Activated naive CD8-positive, alpha-beta T cell (primary cell): Measurements from ENCODE around the gene GGA2.
"Not testable (repeated sequence)": the region's sequence is repeated elsewhere in the genome, so short reads cannot be mapped to it uniquely, and the experiment has no call there.

Experiments used
- H3K27ac Mint-ChIP-seq: one replicate; pipeline ENCODE4 v1.8.0; 2021; ENCODE audit warnings: mixed read lengths
- H3K27me3 Mint-ChIP-seq: one replicate; pipeline ENCODE4 v1.8.0; 2021; ENCODE audit warnings: mixed read lengths
- H3K36me3 Mint-ChIP-seq: one replicate; pipeline ENCODE4 v1.8.0; 2021; ENCODE audit warnings: mixed read lengths
- H3K4me1 Mint-ChIP-seq: one replicate; pipeline ENCODE4 v1.8.0; 2021; ENCODE audit warnings: low read depth, mixed read lengths
- H3K4me3 Mint-ChIP-seq: one replicate; pipeline ENCODE4 v1.8.0; 2021; ENCODE audit warnings: mild to moderate bottlenecking, mixed read lengths
- H3K9me3 Mint-ChIP-seq: one replicate; pipeline ENCODE4 v1.8.0; 2021; ENCODE audit warnings: low read depth, mixed read lengths

The GGA2 gene

DNA sequence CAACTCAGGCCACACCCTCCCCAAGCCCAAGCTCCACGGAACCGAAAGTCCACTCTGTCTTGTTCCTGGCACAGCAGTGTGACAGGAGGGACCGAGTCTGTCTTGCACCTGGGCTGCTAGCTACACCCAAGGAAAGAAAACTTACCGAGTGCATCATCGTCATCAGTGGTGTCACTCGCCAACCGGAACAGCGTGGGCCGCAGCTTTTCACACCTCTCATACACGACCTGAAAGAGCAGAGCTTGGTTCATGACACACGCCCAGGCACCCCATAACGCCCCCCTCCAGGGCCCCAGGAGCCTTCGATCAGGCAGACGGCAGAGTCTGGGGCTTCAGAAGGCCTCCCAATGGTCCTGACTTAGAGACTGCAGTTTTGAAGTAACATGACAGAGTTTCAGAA, 27.5 kb downstream of the GGA2 start:
- H3K27ac Mint-ChIP-seq: no peak overlapping the region

DNA sequence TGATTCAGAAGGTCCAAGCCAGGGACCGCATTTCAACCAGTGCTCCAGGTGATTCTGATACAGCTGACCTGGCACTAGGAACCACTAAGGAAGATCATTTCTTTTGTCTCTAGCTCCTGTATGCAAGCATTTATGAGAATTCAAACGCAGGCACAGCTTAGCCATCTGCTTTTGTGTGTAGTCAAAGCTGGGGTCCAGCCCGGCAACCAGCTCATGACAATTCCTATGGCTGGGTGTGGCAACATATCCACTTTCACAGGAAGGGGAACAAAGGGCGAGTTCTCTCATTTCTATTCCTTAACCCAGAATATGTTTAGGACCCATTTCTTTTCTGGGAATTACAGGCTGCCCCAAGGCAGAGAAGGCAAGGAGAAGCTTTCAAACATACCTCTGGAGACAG, 30.0 kb downstream of the GGA2 start:
- Mint-ChIP-seq H3K4me3 (no peak overlapping the region), H3K27ac (no peak overlapping the region), H3K9me3 (no peaks in the 10 kb centered on the region), H3K27me3 (no peaks in the 10 kb centered on the region), H3K36me3 (peaks cover 3% of the 10 kb centered on the region), H3K4me1 (no peaks in the 10 kb centered on the region)

More for the DNA sequence above, 27.5 kb downstream of the GGA2 start:
- Mint-ChIP-seq H3K4me3 (no peak overlapping the region), H3K4me1 (no peaks in the 10 kb centered on the region), H3K36me3 (peaks cover 3% of the 10 kb centered on the region), H3K27me3 (no peaks in the 10 kb centered on the region), H3K9me3 (no peaks in the 10 kb centered on the region)

DNA sequence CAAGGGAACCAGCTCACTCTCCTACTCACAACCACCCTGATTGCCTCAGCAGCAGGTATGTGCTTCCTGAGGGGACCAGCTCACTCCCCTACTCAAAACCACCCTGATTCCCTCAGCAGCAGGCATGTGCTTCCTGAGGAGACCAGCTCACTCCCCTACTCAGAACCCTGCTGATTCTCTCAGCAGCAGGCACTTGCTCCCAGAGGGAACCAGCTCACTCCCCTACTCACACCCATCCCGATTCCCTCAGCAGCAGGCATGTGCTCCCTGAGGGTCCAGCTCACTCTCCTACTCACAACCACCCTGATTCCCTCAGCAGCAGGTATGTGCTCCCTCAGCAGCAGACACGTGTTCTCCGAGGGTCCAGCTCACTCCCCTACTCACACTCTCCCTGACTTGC, 31.2 kb downstream of the GGA2 start:
- Mint-ChIP-seq H3K27ac (no peak overlapping the region), H3K27me3 (no peaks in the 10 kb centered on the region), H3K36me3 (peaks cover 3% of the 10 kb centered on the region), H3K4me3 (no peak overlapping the region), H3K9me3 (no peaks in the 10 kb centered on the region), H3K4me1 (no peaks in the 10 kb centered on the region)

DNA sequence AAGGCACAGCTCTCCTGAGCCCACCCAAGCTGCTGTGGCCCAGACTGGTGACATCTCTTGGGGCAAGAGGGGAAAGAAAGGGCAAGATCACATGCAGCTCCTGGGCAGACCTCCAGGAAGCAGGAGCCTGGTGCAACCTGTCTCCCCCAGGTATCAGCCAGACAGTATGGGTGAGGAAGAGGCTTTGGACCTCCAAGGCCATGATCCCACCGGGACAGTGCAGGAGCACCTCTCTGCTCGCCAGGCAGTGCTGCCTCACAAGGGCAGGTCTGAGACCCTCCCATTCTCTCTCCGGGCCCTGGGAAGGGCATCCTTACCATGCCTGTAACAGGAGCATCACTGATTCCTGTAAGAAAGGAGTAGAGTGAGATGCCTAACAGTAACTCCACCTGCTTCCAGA, 31.7 kb downstream of the GGA2 start:
- Mint-ChIP-seq H3K9me3 (no peaks in the 10 kb centered on the region), H3K4me3 (no peak overlapping the region), H3K36me3 (peaks cover 3% of the 10 kb centered on the region), H3K4me1 (no peaks in the 10 kb centered on the region), H3K27ac (peak overlapping the region; percentile 11), H3K27me3 (no peaks in the 10 kb centered on the region)

DNA sequence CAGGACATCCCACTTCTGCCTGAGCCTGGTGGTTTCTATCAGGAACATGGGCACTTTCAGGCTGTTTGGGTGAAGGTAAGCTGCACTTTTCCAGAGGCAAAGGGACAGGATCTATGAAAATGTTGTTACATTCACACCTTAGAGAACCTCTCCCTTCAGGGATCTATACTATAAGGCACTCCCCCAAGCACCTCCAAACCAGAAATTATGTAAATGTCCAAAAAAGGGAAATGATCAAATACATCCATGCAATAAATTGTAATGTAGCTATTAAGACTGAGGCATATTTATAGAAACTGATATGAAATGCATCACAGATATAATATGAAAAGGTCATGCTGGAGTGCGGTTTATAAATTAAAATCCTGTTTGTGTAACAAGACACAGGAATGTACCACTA, 34.0 kb downstream of the GGA2 start:
- H3K27me3 Mint-ChIP-seq: no peaks in the 10 kb centered on the region
- H3K4me3 Mint-ChIP-seq: no peak overlapping the region
- no peaks in the 10 kb centered on the region for H3K4me1 Mint-ChIP-seq
- H3K36me3 Mint-ChIP-seq: peaks cover 3% of the 10 kb centered on the region
- H3K9me3 Mint-ChIP-seq: no peaks in the 10 kb centered on the region
- no peak overlapping the region for H3K27ac Mint-ChIP-seq

DNA sequence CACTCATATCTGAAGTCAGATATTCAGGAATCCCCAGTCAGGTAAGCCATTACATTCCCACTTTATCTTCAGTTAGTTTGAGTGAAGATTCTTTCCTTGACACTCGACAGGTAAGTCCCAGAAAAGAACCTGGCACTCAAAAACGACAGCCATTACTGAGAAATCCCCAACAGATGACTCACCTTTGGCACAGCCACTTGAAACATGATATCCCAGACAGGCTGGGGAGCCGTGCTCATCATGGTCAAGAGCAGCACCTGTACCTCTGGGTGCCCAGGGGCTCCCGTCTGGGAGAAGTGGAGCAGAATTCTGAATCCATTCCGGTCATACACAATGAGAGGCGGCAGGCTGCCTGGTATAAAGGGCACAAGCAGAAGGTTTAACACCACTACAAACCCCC, 40.5 kb downstream of the GGA2 start:
- peak overlapping the region; percentile 50 for H3K27ac Mint-ChIP-seq
- no peaks in the 10 kb centered on the region for H3K4me1 Mint-ChIP-seq
- H3K9me3 Mint-ChIP-seq: no peaks in the 10 kb centered on the region
- no peak overlapping the region for H3K4me3 Mint-ChIP-seq
- H3K36me3 Mint-ChIP-seq: peaks cover 3% of the 10 kb centered on the region
- H3K27me3 Mint-ChIP-seq: no peaks in the 10 kb centered on the region

DNA sequence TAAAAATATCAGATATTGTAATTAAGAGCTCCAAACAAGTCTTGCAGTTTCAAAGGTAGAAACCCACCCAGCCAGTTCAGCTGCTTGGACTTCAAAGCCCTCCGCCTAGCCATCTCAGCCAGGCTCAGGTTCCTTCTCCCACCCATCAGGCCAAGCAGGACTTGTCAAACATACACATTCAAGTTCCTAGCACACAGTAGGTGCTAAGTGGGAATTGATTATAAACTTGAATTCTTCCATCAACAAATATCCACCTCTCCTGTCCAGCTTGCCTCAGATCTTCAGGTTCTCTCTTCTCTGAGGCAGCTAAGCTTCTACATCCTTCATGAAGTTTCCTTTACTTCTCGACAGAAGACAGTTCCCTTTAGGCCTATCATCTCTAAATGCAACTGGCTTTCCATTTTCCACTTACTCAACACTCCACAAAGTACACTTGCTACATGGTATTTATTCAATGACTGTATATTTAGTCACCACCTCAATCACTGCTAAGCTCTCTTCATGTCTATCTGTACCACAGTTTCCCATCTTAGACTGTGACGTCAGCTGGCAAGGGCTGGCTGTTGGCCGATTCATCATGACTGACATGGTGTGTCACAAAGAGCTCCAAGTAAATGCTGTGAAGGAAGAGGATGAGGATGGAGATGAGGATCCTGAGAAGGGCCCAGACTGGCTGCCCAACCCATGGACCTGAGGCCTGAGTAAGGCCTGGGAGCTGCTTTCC, 44.0 kb downstream of the GGA2 start:
- H3K4me1 Mint-ChIP-seq: no peaks in the 10 kb centered on the region
- H3K27me3 Mint-ChIP-seq: no peaks in the 10 kb centered on the region
- peaks cover 3% of the 10 kb centered on the region for H3K36me3 Mint-ChIP-seq
- H3K27ac Mint-ChIP-seq: peak overlapping the region; percentile 36
- H3K9me3 Mint-ChIP-seq: no peaks in the 10 kb centered on the region
- no peak overlapping the region for H3K4me3 Mint-ChIP-seq

DNA sequence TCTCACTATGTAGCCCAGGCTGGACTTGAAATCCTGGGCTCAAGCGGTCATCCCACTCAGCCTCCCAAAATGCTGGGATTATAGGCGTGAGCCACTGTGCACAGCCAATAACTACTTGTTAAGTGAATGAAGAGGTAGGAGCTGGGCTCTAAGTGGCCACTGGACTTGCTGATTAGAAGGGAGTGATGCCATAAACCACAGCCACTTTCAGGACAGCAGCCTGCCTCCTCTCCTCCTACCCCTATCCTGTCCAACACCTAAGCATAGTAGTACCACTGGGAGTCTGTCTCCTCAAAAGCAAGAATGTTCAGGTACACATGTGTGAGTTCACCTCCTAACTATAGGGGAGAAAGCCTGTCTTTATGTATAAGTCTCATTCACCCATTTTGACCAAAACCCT, 45.1 kb downstream of the GGA2 start:
- Mint-ChIP-seq H3K27ac (no peak overlapping the region), H3K9me3 (no peaks in the 10 kb centered on the region), H3K4me1 (no peaks in the 10 kb centered on the region), H3K27me3 (no peaks in the 10 kb centered on the region), H3K36me3 (peaks cover 3% of the 10 kb centered on the region), H3K4me3 (no peak overlapping the region)

DNA sequence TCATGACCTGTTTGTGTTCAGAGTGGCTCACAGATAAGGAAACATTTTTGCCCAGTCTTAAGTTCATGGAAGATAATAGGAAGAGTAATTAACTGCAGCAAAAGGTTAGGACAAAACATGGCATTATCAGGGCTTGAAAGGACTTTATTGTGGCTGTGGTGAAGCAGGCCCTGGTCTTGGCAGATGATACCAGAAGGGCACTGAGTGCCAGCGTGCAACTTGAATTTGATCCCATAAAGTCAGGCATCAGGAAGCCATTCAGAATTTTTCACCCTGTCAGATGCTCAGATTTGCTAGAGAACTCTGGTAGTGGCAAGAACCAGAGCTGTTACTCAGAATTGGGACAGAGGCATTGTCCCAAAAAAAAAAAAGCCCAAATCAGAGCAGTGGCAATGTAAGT, 46.1 kb downstream of the GGA2 start:
- Mint-ChIP-seq H3K27ac (no peak overlapping the region), H3K27me3 (no peaks in the 10 kb centered on the region)

DNA sequence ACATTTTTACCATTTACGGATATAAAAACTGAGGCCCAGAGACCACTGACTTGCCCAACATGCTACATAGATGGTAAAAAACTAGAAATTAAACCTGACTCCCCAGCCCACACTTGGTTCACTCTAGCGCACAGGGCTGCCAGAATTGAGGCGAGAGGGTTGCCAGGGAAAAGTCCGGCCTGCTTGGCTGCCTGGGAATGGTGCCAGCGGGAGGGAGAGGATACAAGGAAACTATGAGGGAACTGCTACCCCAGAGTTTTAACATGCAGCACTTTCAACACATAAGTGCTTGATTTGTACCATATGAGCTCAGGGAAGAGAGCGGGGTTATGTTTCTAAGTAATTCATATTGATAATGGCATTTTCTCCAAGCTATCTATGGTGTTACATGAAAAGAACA, 47.3 kb downstream of the GGA2 start:
- H3K27ac Mint-ChIP-seq, H3K9me3 Mint-ChIP-seq, H3K4me1 Mint-ChIP-seq, H3K36me3 Mint-ChIP-seq, H3K4me3 Mint-ChIP-seq, H3K27me3 Mint-ChIP-seq: not testable (repeated sequence)

More for the DNA sequence above, 46.1 kb downstream of the GGA2 start:
- Mint-ChIP-seq H3K4me3 (no peak overlapping the region), H3K36me3 (peaks cover 3% of the 10 kb centered on the region), H3K4me1 (no peaks in the 10 kb centered on the region), H3K9me3 (no peaks in the 10 kb centered on the region)

DNA sequence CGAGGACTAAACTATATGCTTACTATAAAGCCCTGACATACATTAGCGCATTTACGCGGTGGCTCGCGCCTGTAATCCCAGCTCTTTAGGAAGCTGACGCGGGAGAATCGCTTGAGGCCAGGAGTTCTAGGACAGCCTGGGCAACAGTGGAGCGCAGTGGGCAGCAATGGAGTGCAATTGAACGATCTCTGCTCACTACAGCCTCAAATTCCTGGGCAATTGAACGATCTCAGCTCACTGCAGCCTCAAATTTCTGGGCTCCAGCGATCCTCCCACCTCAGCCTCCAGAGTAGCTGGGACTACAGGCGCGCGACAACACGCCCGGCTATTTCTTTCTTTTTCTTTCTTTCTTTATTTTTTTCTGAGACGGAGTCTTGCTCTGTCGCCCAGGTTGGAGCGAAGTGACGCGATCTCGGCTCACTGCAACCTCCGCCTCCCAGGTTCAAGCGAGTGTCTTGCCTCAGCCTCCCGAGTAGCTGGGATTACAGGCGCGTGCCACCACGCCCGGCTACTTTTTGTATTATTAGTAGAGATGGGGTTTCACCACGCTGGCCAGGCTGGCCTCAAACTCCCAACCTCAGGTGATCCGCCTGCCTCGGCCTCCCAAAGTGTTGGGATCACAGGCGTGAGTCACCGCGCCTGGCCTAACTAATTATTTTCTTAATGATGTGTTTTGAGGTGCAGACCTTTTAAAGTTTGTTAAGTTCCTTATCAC, 56.8 kb downstream of the GGA2 start:
- H3K27me3 Mint-ChIP-seq: no peaks in the 10 kb centered on the region
- no peaks in the 10 kb centered on the region for H3K9me3 Mint-ChIP-seq
- peaks cover 26% of the 10 kb centered on the region for H3K4me1 Mint-ChIP-seq
- H3K4me3 Mint-ChIP-seq: peak overlapping the region; percentile 98
- peak overlapping the region; percentile 77 for H3K27ac Mint-ChIP-seq
- no peaks in the 10 kb centered on the region for H3K36me3 Mint-ChIP-seq

DNA sequence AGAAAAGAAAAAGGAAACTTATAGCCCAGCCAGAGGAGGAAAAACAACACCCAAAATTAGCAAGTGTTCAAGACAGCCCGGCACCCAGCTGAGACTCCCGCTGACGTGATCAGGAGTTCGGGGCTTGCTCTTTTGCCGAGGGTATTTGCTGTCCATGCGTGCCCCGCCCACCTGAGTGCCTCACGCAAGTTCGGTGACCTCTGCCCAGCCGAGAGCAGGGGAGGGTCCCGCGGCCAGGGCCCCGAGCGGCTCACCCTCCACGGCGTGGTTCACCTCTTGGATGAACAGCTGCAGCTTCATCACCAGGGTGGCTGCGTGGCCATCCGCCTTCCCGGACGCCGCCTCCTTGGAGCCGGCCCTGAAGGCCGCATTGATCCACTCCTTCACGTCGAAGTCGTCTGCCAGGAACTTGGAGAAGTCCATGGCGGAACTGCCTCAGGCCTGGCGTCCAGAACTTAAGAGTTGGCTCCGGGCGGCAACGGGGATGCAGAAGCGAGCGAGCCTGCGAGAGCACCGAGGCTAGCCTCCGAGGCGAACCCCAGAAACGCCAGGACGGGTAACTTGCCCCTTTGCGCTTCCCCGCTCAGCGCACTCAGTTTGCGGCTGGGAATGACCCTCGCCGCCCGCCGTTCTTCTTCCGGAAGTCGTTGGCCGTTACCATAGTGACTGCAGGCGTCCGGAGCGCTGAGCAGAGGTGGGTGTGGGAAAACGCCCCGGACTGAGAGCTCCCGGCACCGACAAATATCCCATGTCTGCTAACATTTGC, 57.5 kb downstream of the GGA2 start, which contains the start of gene COG7:
TSS of gene COG7 (minus strand) at position 618 of the 766 bp plus-strand sequence. CDS start at position 423, 195 bp downstream.
- Mint-ChIP-seq H3K27ac (peak within 1 kb of the TSS; percentile 87), H3K9me3 (no peaks in the 10 kb centered on the region), H3K27me3 (no peaks in the 10 kb centered on the region), H3K36me3 (no peaks in the 10 kb centered on the region), H3K4me3 (peak within 1 kb of the TSS; percentile 98), H3K4me1 (peaks cover 30% of the 10 kb centered on the region)

DNA sequence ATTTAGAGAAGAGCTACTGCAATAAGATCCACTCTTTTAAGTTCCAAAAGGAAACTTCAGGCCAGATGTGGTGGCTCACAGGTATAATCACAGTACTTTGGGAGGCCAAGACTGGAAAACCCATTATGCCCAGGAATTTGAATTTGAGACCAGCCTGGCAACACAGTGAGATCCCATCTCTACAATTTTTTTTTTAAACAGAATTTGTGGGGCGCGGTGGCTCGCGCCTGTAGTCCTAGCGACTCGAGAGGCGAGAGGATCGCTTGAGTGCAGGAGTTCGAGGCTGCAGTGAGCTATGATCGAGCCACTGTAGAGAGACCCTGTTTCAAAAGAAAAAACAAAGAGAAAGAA, 58.1 kb downstream of the GGA2 start:
- Mint-ChIP-seq H3K4me3 (peak overlapping the region; percentile 98), H3K9me3 (no peaks in the 10 kb centered on the region), H3K27me3 (no peaks in the 10 kb centered on the region), H3K27ac (peak overlapping the region; percentile 87), H3K36me3 (no peaks in the 10 kb centered on the region), H3K4me1 (peaks cover 30% of the 10 kb centered on the region)

DNA sequence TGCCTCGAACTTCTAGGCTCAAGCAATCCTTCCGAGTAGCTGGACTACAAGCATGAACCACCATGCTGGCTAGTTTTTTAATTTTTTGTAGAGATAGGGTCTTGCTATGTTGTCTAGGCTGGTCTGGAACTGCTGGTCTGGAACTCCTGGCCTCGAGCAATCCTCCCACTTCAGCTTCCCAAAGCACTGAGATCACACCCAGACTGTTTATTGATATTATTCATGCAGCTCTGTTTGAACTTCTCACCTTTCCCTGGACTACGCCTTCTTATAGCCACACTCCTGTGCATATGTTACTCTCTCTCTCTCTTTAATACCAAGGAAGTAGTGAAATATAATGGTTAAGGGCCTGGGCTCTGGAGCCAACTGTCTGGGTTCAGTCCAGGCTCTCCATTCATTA, 61.9 kb downstream of the GGA2 start:
- Mint-ChIP-seq H3K36me3 (no peaks in the 10 kb centered on the region), H3K27ac (no peak overlapping the region), H3K27me3 (no peaks in the 10 kb centered on the region), H3K4me3 (no peak overlapping the region), H3K9me3 (no peaks in the 10 kb centered on the region), H3K4me1 (peaks cover 30% of the 10 kb centered on the region)

DNA sequence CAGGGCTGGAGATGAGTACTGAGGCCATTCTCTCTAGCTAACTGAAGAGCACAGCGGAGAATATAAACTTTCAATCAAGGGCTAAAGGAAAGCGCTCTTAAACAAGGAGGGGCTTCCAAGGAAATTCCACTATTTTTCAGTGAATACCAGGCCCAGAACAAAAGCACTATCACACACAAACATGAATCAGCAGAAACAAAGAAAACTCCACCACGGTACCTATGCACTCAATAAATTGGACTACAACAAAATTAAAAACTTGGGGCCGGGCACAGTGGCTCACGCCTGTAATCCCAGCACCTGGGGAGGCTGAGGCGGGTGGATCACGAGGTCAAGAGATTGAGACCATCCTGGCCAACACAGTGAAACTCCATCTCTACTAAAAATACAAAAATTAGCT, 72.8 kb downstream of the GGA2 start:
- H3K4me1 Mint-ChIP-seq, H3K27me3 Mint-ChIP-seq, H3K36me3 Mint-ChIP-seq, H3K27ac Mint-ChIP-seq, H3K9me3 Mint-ChIP-seq, H3K4me3 Mint-ChIP-seq: not testable (repeated sequence)
